Liver (tissue), 9 donors: ENCODE results near the gene CCR4. TPM values are rescaled to one million over a fixed set of nuclear protein-coding genes. Genes with fewer than 3 reads are reported as not detected.
"Not testable (repeated sequence)": the region's sequence is repeated elsewhere in the genome, so short reads cannot be mapped to it uniquely, and the experiment has no call there.

Experiments
- DNase-seq: peaks from one replicate; pipeline ENCODE4 v3.0.0-alpha.2; 2017; ENCODE audit warnings: low spot score
- H3K27ac ChIP-seq, 2 donors: one replicate each; pipeline ENCODE4 v1.7.0; 2013; ENCODE audit warnings: inconsistent platforms in 2 of 2, low read length in 2 of 2, control low read depth in 1 of 2, low read depth in 1 of 2, mild to moderate bottlenecking in 1 of 2
- H3K27me3 ChIP-seq, 4 donors: one replicate each; pipeline versions ENCODE4 v1.6.1 to v1.7.0; 2013; ENCODE audit warnings: low read length in 3 of 4, inconsistent platforms in 1 of 4, mild to moderate bottlenecking in 1 of 4, moderate library complexity in 1 of 4; ENCODE audit not compliant: control insufficient read depth in 4 of 4, insufficient read depth in 4 of 4
- H3K36me3 ChIP-seq, 4 donors: one replicate each; pipeline versions ENCODE4 v1.6.1 to v1.7.0; 2013; ENCODE audit warnings: low read length in 3 of 4, mild to moderate bottlenecking in 3 of 4, low read depth in 1 of 4, moderate library complexity in 1 of 4; ENCODE audit not compliant: control insufficient read depth in 4 of 4, insufficient read depth in 3 of 4
- H3K4me1 ChIP-seq, 4 donors: one replicate each; pipeline versions ENCODE4 v1.6.1 to v1.7.0; 2013; ENCODE audit warnings: low read length in 3 of 4, mild to moderate bottlenecking in 3 of 4, moderate library complexity in 1 of 4; ENCODE audit not compliant: control insufficient read depth in 4 of 4, insufficient read depth in 4 of 4
- H3K4me3 ChIP-seq, 3 donors: one replicate each; pipeline versions ENCODE4 v1.6.1 to v1.7.0; 2013; ENCODE audit warnings: low read length in 3 of 3, control low read depth in 1 of 3, low read depth in 1 of 3, mild to moderate bottlenecking in 1 of 3
- H3K9ac ChIP-seq, 2 donors: one replicate each; pipeline ENCODE4 v1.7.0; 2013; ENCODE audit warnings: low read length in 2 of 2, mild to moderate bottlenecking in 2 of 2, moderate library complexity in 2 of 2, control low read depth in 1 of 2, low read depth in 1 of 2
- H3K9me3 ChIP-seq, 4 donors: one replicate each; pipeline versions ENCODE4 v1.6.1 to v1.7.0; 2013; ENCODE audit warnings: low read length in 3 of 4; ENCODE audit not compliant: control insufficient read depth in 4 of 4
- ATF3 ChIP-seq: IDR thresholded peaks from 2 replicates; pipeline ENCODE4 v1.6.1; 2016; ENCODE audit warnings: antibody characterized with exemption
- CTCF ChIP-seq: fragments of 150-350 bp; IDR thresholded peaks from 2 replicates; pipeline ENCODE4 v1.5.1; 2017; ENCODE audit warnings: improper control_type of control experiment, low read depth, low read length; ENCODE audit not compliant: missing input control
- FOXA1 ChIP-seq: IDR thresholded peaks from 2 replicates; pipeline ENCODE4 v1.6.1; 2016; ENCODE audit warnings: antibody characterized with exemption
- FOXA2 ChIP-seq: IDR thresholded peaks from 2 replicates; pipeline ENCODE4 v1.6.1; 2016; ENCODE audit warnings: antibody characterized with exemption
- GABPA ChIP-seq, 2 donors: IDR thresholded peaks in 1 of 2; conservative IDR thresholded peaks in 1 of 2; 2 replicates each; pipeline ENCODE4 v1.6.1; 2016; ENCODE audit warnings: antibody characterized with exemption in 2 of 2, mild to moderate bottlenecking in 1 of 2, moderate library complexity in 1 of 2
- HNF4A ChIP-seq, 2 donors: conservative IDR thresholded peaks; 2 replicates each; pipeline ENCODE4 v1.6.1; 2016; ENCODE audit warnings: antibody characterized with exemption in 2 of 2, mild to moderate bottlenecking in 2 of 2
- JUND ChIP-seq, 2 donors: IDR thresholded peaks; 2 replicates each; pipeline ENCODE4 v1.6.1; 2016; ENCODE audit warnings: antibody characterized with exemption in 2 of 2
- MAX ChIP-seq: IDR thresholded peaks from 2 replicates; pipeline ENCODE4 v1.6.1; 2016; ENCODE audit warnings: antibody characterized with exemption
- NR2F2 ChIP-seq: IDR thresholded peaks from 2 replicates; pipeline ENCODE4 v1.6.1; 2016; ENCODE audit warnings: antibody characterized with exemption
- RAD21 ChIP-seq, 2 donors: IDR thresholded peaks; 2 replicates each; pipeline ENCODE4 v1.6.1; 2016; ENCODE audit warnings: antibody characterized with exemption in 2 of 2, mild to moderate bottlenecking in 2 of 2
- REST ChIP-seq: IDR thresholded peaks from 2 replicates; pipeline ENCODE4 v1.6.1; 2016; ENCODE audit warnings: antibody characterized with exemption, mild to moderate bottlenecking
- RXRA ChIP-seq, 2 donors: IDR thresholded peaks; 2 replicates each; pipeline ENCODE4 v1.6.1; 2017 to 2018; ENCODE audit warnings: antibody characterized with exemption in 2 of 2, mild to moderate bottlenecking in 1 of 2
- SP1 ChIP-seq: IDR thresholded peaks from 2 replicates; pipeline ENCODE4 v1.6.1; 2018; ENCODE audit warnings: antibody characterized with exemption, mild to moderate bottlenecking
- TAF1 ChIP-seq: conservative IDR thresholded peaks from 2 replicates; pipeline ENCODE4 v1.6.1; 2016; ENCODE audit warnings: antibody characterized with exemption, mild to moderate bottlenecking
- YY1 ChIP-seq: IDR thresholded peaks from 2 replicates; pipeline ENCODE4 v1.6.1; 2016; ENCODE audit warnings: antibody characterized with exemption, mild to moderate bottlenecking
- ZBTB33 ChIP-seq: IDR thresholded peaks from 2 replicates; pipeline ENCODE4 v1.6.1; 2016; ENCODE audit warnings: antibody characterized with exemption
- WGBS: extraction: QIAGEN DNeasy Blood & Tissue Kit; methylation state at CpG from one replicate; pipeline ENCODE4 v1.1.7; 2013; 5-methylcytosine and 5-hydroxymethylcytosine counted together
- polyA plus RNA-seq, 2 donors: library from polyadenylated mRNA; stranded (reverse) in 1 of 2; unstranded in 1 of 2; fragments of 200-250 nt in 1 of 2; fragments of >200 nt in 1 of 2; fragmentation: Nextera tagmentation in 1 of 2; extraction: Ambion mirVana in 1 of 2; gene quantifications; one replicate each; pipeline versions ENCODE4 v1.2.1 to v1.2.3, GENCODE V29; 2013 to 2015
- total RNA-seq, 2 donors: library from RNA; depleted of rRNA; stranded (reverse); fragments of >200 nt; gene quantifications; one replicate each; pipeline ENCODE4 v1.2.3, GENCODE V29; 2014
- donor health status: healthy.
- donor health status: healthy.
- donor health status: healthy.
- donor health status: healthy.
- donor health status: healthy.

Gene CCR4
- total and polyA plus RNA-seq, 4 donors, result 0.07 to 1.0 (median 0.17) TPM

GRCh38 chr3:32966627-32967026 lies 15.2 kb downstream of the CCR4 start:
- H3K9me3 ChIP-seq, H3K27me3 ChIP-seq, H3K4me3 ChIP-seq, DNase-seq, H3K36me3 ChIP-seq, H3K9ac ChIP-seq, H3K27ac ChIP-seq: not testable (repeated sequence)
- WGBS, result 79% methylated on average over 5 of the region's 5 CpGs
- H3K4me1 ChIP-seq, result peaks cover 0 to 11% (median 1%) of the 10 kb centered on the region in 4 donors

- Histone ChIP-seq H3K4me3 (no peak overlapping the region), H3K27ac (no peak overlapping the region), H3K27me3 (no peaks in the 10 kb centered on the region), H3K9me3 (peaks cover 0 to 4% (median 0%) of the 10 kb centered on the region in 4 donors), H3K4me1 (peaks cover 0 to 11% (median 1%) of the 10 kb centered on the region in 4 donors), H3K36me3 (no peaks in the 10 kb centered on the region), H3K9ac (no peak overlapping the region)
- no peak for TF ChIP-seq MAX
- TF ChIP-seq JUND (IDR thresholded peaks at IDR 0.05), result no peak
- TF ChIP-seq NR2F2, result no peak
- TF ChIP-seq TAF1, result no peak
- TF ChIP-seq RAD21 (IDR thresholded peaks at IDR 0.05), result no peak
- TF ChIP-seq RXRA (IDR thresholded peaks at IDR 0.05), result no peak
- TF ChIP-seq GABPA (IDR thresholded peaks at IDR 0.05 in 1 of 2, conservative IDR thresholded peaks at IDR 0.05 in 1 of 2), result no peak
- TF ChIP-seq CTCF, result no peak
- TF ChIP-seq FOXA1, result no peak
- no peak for TF ChIP-seq REST
- no peak for TF ChIP-seq ATF3
- TF ChIP-seq ZBTB33, result no peak
- no peak for TF ChIP-seq SP1
- no peak for TF ChIP-seq YY1
- no peak for TF ChIP-seq HNF4A (conservative IDR thresholded peaks at IDR 0.05)
- no peak for TF ChIP-seq FOXA2
- WGBS, result 96% methylated on average over 3 of the region's 3 CpGs
- no peak for DNase-seq
These were observed 16.9 kb downstream of the CCR4 start for GRCh38 chr3:32968166-32968919.
